ENCODE results near the gene CGB8. TPM values are rescaled to one million over a fixed set of nuclear protein-coding genes. Genes with fewer than 3 reads are reported as not detected.
A peak's percentile ranks its signal among the peaks of the same experiment; 100 is the strongest.
"Not testable (repeated sequence)": the region's sequence is repeated elsewhere in the genome, so short reads cannot be mapped to it uniquely, and the experiment has no call there.

CGB8 gene
- total and polyA plus RNA-seq, 2 experiments from 2014 or later = not detected

GRCh38 chr19:49080392-49080791 lies 31.5 kb upstream of the CGB8 start:
- Histone ChIP-seq H3F3A (replicated peaks; ENCODE audit: low read depth) (peaks cover under 1% of the 10 kb centered on the region; the same call in 1 of the 2 replicates), H3K27ac (ENCODE audit: low read depth) (no peak overlapping the region), H3K79me2 (replicated peaks; ENCODE audit: insufficient read depth) (no peaks in the 10 kb centered on the region), H3K4me1 (ENCODE audit: insufficient read depth) (0 out of 2 replicates have a peak, but pooled peaks cover 5% of the 10 kb centered on the region), H3K4me2 (no peak overlapping the region), H3K4me3 (no peak overlapping the region), H2AFZ (no peak overlapping the region), H4K20me1 (replicated peaks; ENCODE audit: insufficient read depth) (no peaks in the 10 kb centered on the region), H3K36me3 (ENCODE audit: insufficient read depth) (no peaks in the 10 kb centered on the region), H3K9me2 (ENCODE audit: insufficient read depth) (no peaks in the 10 kb centered on the region), H3K27me3 (ENCODE audit: insufficient read depth) (0 out of 2 replicates have a peak, but pooled peaks cover 3% of the 10 kb centered on the region)
- Mint-ChIP-seq H3K4me3 (no peak overlapping the region), H3K9me3 (peaks cover 3% of the 10 kb centered on the region; the same call in 2 of the 3 replicates), H3K4me1 (peaks cover 2% of the 10 kb centered on the region; the same call in 2 of the 3 replicates), H3K27ac (no peak overlapping the region), H3K27me3 (ENCODE audit: insufficient read depth, low read depth, poor library complexity) (peaks cover 9% of the 10 kb centered on the region), H3K36me3 (ENCODE audit: low read depth) (no peaks in the 10 kb centered on the region; the same call in 2 of the 3 replicates)
- no peak for ATAC-seq
- no peak for DNase-seq (ENCODE audit: low spot score)
- no peak for TF ChIP-seq CTCF (conservative IDR thresholded peaks at IDR 0.05; ENCODE audit: low read depth in 2 of 2)
- no peak for TF ChIP-seq EZH2 (IDR thresholded peaks at IDR 0.05; ENCODE audit: low read depth, unreplicated experiment)
- TF ChIP-seq CREB1 (CRISPR knock-in tag; IDR thresholded peaks at IDR 0.05; ENCODE audit: low read depth) = no peak

DNA sequence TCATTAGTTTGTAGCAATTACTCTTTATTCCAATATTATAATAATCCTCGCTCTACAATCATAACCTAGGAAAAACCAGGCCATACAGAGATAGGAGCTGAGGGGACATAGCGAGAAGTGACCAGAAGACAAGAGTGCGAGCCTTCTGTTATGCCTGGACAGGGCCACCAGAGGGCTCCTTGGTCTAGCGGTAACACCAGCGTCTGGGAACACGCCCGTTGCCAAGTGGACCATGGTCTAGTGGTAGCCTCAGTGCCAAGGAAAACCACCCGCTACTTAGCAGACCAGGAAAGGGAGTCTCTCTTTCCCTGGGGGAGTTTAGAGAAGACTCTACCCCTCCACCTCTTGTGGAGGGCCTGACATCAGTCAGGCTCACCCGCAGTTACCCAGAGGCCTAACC lies 26.0 kb upstream of the CGB8 start:
- not testable (repeated sequence) for H3K36me3 ChIP-seq (ENCODE audit: insufficient read depth); ATAC-seq; H4K20me1 ChIP-seq (replicated peaks; ENCODE audit: insufficient read depth); H3K27ac ChIP-seq (ENCODE audit: low read depth); H3K79me2 ChIP-seq (replicated peaks; ENCODE audit: insufficient read depth); H2AFZ ChIP-seq; H3K4me2 ChIP-seq; H3K4me3 Mint-ChIP-seq; H3F3A ChIP-seq (replicated peaks; ENCODE audit: low read depth); H3K27ac Mint-ChIP-seq; H3K36me3 Mint-ChIP-seq (ENCODE audit: low read depth); H3K9me2 ChIP-seq (ENCODE audit: insufficient read depth); H3K4me1 ChIP-seq (ENCODE audit: insufficient read depth); H3K4me3 ChIP-seq
- peak; percentile 52 to 73 for TF ChIP-seq CTCF (conservative IDR thresholded peaks at IDR 0.05; ENCODE audit: low read depth in 2 of 2)
- peaks cover 46% of the 10 kb centered on the region for H3K27me3 Mint-ChIP-seq (ENCODE audit: insufficient read depth, low read depth, poor library complexity)
- peaks cover 13% of the 10 kb centered on the region; the same call in 2 of the 3 replicates for H3K4me1 Mint-ChIP-seq
- peaks cover 18% of the 10 kb centered on the region for H3K9me3 Mint-ChIP-seq
- peaks cover 49% of the 10 kb centered on the region for H3K27me3 ChIP-seq (ENCODE audit: insufficient read depth)
- peak; percentile 60 for DNase-seq (ENCODE audit: low spot score)
